ENCODE data around the gene PLA2G4F. TPM values are rescaled to one million over a fixed set of nuclear protein-coding genes. Genes with fewer than 3 reads are reported as not detected.

Gene PLA2G4F
- total RNA-seq, 4 donors from 2014 or later, result 3.9 to 24.8 (median 14.1) TPM

DNA sequence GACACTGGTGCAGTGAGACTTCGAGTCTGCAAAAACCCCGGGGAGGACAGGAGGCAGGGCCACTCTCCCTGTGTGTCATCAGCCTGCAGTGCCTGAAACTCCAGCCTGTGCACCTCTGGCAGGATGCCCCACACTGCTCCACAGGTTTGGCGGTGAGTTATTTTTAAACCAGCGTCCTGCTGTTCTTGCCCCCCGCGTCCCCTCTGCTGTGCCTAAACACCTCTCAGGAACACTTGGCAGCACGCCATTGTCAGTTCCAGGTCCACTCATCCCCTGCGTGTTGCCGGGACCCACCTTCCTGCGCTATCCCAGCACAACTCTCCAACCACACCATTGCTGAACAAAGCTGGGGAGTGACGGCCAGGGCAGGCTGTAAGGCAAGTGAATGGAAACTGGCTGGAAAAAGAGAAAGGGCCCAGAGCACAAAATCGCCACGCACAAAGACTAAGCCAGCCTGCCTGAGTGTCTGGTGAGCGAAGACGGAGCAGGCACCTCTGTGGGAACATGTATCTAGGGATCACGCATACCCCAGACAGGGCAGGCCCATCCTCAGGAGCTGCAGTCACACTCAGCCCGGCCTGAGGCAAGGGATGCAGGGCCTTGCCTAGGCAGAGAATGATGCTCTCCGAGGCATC lies 3.1 kb upstream of the PLA2G4F start:
- WGBS, 2 donors, result 47% methylated on average over 14 to 18 of the region's 18 CpGs
- no peak overlapping the region for H3K4me3 ChIP-seq (replicated peaks in 1 of 3)
- peaks cover 45 to 75% of the 10 kb centered on the region in 2 donors for H3K4me1 ChIP-seq
- intact Hi-C loops (cut with DNase I), result no loop called here
- H3K27me3 ChIP-seq, result no peaks in the 10 kb centered on the region
- no peaks in the 10 kb centered on the region for H3K9me3 ChIP-seq
- H3K27ac ChIP-seq, result peak overlapping the region; percentile 84 to 94 (median 93)
- H3K36me3 ChIP-seq, result peaks cover 22 to 31% of the 10 kb centered on the region in 2 donors
- TF ChIP-seq CTCF (IDR thresholded peaks at IDR 0.05) (no peak), POLR2A (IDR thresholded peaks at IDR 0.05) (peak in 1 of 2 donors; percentile 21)
- DNase-seq, result peak; percentile 99 to 100

DNA sequence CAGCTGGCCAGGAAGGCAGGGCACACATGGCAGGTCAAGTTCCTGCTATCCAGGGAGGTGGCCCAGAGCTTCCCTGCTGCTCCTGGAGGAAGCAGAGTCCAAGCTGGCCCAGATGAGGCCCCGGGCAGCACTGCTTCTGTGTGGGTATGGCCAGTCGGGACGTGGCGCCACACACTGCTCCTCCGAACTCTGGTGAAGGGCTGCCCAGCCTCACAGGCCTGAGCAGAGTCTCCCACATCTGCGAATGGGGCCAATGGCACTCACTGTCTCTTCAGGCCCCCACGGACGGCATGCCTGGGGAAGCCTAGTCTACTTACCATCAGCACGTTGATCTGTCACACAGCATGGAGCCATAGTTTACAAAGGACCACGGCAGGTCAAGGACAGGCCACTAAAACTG lies 2.5 kb upstream of the PLA2G4F start:
- Histone ChIP-seq H3K36me3 (peaks cover 20 to 27% of the 10 kb centered on the region in 2 donors), H3K4me3 (replicated peaks in 1 of 3) (no peak overlapping the region), H3K4me1 (peaks cover 45 to 75% of the 10 kb centered on the region in 2 donors), H3K9me3 (no peaks in the 10 kb centered on the region), H3K27ac (peak overlapping the region; percentile 84 to 93 (median 84)), H3K27me3 (no peaks in the 10 kb centered on the region)
- TF ChIP-seq CTCF (IDR thresholded peaks at IDR 0.05) (no peak), POLR2A (IDR thresholded peaks at IDR 0.05) (no peak)
- DNase-seq, result no peak
- 55 to 91% methylated on average over 5 to 6 of the region's 10 CpGs for WGBS, 2 donors
- intact Hi-C loops (cut with DNase I), result no loop called here

- no peak for TF ChIP-seq POLR2A (IDR thresholded peaks at IDR 0.05)
- H3K9me3 ChIP-seq, result no peaks in the 10 kb centered on the region
- DNase-seq, result no peak
- peaks cover 49 to 72% of the 10 kb centered on the region in 2 donors for H3K4me1 ChIP-seq
- 83 to 93% methylated on average over 8 of the region's 8 CpGs for WGBS, 2 donors
- peaks cover 14 to 23% of the 10 kb centered on the region in 2 donors for H3K36me3 ChIP-seq
- peak overlapping the region; percentile 84 to 93 (median 84) for H3K27ac ChIP-seq
- no peak overlapping the region for H3K4me3 ChIP-seq (replicated peaks in 1 of 3)
- intact Hi-C loops (cut with DNase I), result no loop called here
- H3K27me3 ChIP-seq, result no peaks in the 10 kb centered on the region
These were observed 1.7 kb upstream of the PLA2G4F start for GRCh38 chr15:42157981-42158765.

- intact Hi-C loops (cut with DNase I), result no loop called here
- no peak overlapping the region for H3K4me3 ChIP-seq (replicated peaks in 1 of 3)
These were observed 945 bp upstream of the PLA2G4F start for GRCh38 chr15:42157381-42157780.

More at GRCh38 chr15:42157381-42157780, 945 bp upstream of the PLA2G4F start:
- H3K36me3 ChIP-seq, result peaks cover 10 to 16% of the 10 kb centered on the region in 2 donors
- no peaks in the 10 kb centered on the region for H3K9me3 ChIP-seq
- H3K27ac ChIP-seq, result peak overlapping the region in 1 of 3 donors; percentile 61
- 93 to 95% methylated on average over 8 of the region's 8 CpGs for WGBS, 2 donors
- no peaks in the 10 kb centered on the region for H3K27me3 ChIP-seq
- H3K4me1 ChIP-seq, result peaks cover 49 to 78% of the 10 kb centered on the region in 2 donors
- TF ChIP-seq CTCF (IDR thresholded peaks at IDR 0.05), result no peak
- no peak for TF ChIP-seq POLR2A (IDR thresholded peaks at IDR 0.05)
- no peak for DNase-seq
